Nephron progenitor cell (in vitro differentiated cells): Measurements from ENCODE around the gene HS3ST3B1.

ENCODE experiments used
- DNase-seq: peaks from one replicate; pipeline ENCODE4 v3.0.0; 2021
- H3K27ac Mint-ChIP-seq: 2 replicates; pipeline ENCODE4 v1.8.0; 2021; ENCODE audit warnings: mild to moderate bottlenecking, moderate library complexity, mixed read lengths
- H3K27me3 Mint-ChIP-seq: 2 replicates; pipeline ENCODE4 v1.8.0; 2021; ENCODE audit warnings: mild to moderate bottlenecking, low read depth, mixed read lengths; ENCODE audit not compliant: poor library complexity
- H3K36me3 Mint-ChIP-seq: 2 replicates; pipeline ENCODE4 v1.8.0; 2021; ENCODE audit warnings: low read depth, mixed read lengths
- H3K4me1 Mint-ChIP-seq: 2 replicates; pipeline ENCODE4 v1.8.0; 2021; ENCODE audit warnings: mixed read lengths
- H3K4me3 Mint-ChIP-seq: 2 replicates; pipeline ENCODE4 v1.8.0; 2021; ENCODE audit warnings: mild to moderate bottlenecking, moderate library complexity, mixed read lengths
- H3K9me3 Mint-ChIP-seq: 2 replicates; pipeline ENCODE4 v1.8.0; 2021; ENCODE audit warnings: mild to moderate bottlenecking, moderate library complexity, mixed read lengths
- TF ChIP-seq, protein P1 (sequence below): fragments of 200-600 bp; sonication (generic); IDR thresholded peaks from 2 replicates; pipeline ENCODE4 v1.5.0; 2021; ENCODE audit warnings: antibody characterized with exemption

The HS3ST3B1 gene

DNA sequence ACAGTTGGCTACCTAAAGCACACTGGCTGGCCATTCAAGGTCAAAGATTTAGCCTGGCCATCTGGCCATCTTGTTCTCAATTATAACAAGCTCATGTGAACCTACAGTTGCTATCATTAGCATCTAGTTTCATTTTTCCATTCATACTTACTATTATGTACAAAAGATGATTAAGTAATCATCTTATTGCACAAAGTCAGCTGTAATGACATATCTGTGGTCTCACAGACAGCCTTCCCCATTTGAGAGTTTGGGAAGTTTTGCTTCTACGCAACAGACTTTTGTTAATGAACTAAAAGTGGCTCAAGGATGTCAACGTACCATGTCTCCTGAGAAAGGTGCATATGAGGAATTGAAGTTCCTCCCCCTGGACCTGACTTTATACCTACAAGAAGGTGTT lies 51.3 kb downstream of the HS3ST3B1 start:
- peaks cover 27% of the 10 kb centered on the region for H3K36me3 Mint-ChIP-seq
- H3K27me3 Mint-ChIP-seq = no peaks in the 10 kb centered on the region
- no peak overlapping the region for H3K4me3 Mint-ChIP-seq
- H3K9me3 Mint-ChIP-seq = peaks cover 3% of the 10 kb centered on the region
- H3K4me1 Mint-ChIP-seq = peaks cover 15% of the 10 kb centered on the region
- H3K27ac Mint-ChIP-seq = no peak overlapping the region
- DNase-seq = no peak
- TF ChIP-seq, protein P1, sequence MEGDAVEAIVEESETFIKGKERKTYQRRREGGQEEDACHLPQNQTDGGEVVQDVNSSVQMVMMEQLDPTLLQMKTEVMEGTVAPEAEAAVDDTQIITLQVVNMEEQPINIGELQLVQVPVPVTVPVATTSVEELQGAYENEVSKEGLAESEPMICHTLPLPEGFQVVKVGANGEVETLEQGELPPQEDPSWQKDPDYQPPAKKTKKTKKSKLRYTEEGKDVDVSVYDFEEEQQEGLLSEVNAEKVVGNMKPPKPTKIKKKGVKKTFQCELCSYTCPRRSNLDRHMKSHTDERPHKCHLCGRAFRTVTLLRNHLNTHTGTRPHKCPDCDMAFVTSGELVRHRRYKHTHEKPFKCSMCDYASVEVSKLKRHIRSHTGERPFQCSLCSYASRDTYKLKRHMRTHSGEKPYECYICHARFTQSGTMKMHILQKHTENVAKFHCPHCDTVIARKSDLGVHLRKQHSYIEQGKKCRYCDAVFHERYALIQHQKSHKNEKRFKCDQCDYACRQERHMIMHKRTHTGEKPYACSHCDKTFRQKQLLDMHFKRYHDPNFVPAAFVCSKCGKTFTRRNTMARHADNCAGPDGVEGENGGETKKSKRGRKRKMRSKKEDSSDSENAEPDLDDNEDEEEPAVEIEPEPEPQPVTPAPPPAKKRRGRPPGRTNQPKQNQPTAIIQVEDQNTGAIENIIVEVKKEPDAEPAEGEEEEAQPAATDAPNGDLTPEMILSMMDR = no peak

DNA sequence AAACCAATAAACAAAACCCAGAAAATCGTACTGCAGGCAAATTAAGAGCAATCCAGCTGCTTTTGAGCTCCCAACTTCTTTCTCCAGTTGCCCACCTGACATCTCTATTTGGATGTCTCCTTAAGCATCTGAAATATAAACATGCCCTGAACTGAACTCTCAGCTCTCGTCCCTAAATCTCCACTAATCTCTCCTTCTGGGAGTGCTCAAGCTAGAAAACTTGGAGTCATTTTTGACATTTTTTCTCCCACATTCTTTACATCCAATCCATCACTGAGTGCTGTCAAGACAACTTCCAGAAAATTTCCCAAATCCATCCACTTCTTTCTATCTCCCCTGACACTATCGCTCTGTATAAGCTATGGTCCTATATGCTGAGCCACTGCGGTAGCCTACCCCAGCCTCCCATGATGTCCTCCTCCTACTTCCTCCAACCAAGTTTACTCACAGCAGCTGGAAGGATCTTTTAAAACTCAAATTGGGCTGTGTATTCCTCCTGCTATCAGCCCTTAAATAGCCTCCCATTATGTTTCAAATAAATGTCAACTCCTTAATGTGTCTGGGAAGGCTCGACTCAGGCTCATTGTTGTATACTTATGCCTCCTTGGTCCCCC lies 53.1 kb downstream of the HS3ST3B1 start:
- DNase-seq = no peak
- Mint-ChIP-seq H3K27ac (no peak overlapping the region), H3K4me3 (no peak overlapping the region), H3K36me3 (peaks cover 10% of the 10 kb centered on the region), H3K4me1 (no peaks in the 10 kb centered on the region), H3K27me3 (no peaks in the 10 kb centered on the region), H3K9me3 (peaks cover 3% of the 10 kb centered on the region)
- TF ChIP-seq, protein P1 = no peak

DNA sequence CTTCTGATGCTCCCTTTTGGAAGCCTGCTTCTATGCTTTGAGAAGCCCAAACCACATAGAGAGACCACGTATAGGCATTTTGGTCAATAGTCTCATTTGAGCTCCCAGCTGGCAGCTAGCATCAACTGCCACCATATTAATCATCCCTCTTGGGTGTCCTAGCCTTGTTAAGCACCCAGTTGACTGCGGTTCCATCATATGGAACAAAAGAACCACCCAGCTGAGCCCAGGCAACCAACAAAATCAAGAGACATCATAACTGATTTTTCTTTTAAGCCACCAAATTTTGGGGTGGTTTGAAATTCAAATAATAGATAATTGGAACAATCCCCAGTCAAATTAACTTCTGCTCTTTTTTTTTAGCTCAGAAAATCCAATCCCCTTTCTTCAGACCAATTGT lies 53.9 kb downstream of the HS3ST3B1 start:
- H3K9me3 Mint-ChIP-seq = peaks cover 3% of the 10 kb centered on the region
- TF ChIP-seq, protein P1 = no peak
- DNase-seq = no peak
- H3K4me3 Mint-ChIP-seq = no peak overlapping the region
- peaks cover 8% of the 10 kb centered on the region for H3K4me1 Mint-ChIP-seq
- no peaks in the 10 kb centered on the region for H3K27me3 Mint-ChIP-seq
- H3K36me3 Mint-ChIP-seq = peaks cover 6% of the 10 kb centered on the region
- no peak overlapping the region for H3K27ac Mint-ChIP-seq

DNA sequence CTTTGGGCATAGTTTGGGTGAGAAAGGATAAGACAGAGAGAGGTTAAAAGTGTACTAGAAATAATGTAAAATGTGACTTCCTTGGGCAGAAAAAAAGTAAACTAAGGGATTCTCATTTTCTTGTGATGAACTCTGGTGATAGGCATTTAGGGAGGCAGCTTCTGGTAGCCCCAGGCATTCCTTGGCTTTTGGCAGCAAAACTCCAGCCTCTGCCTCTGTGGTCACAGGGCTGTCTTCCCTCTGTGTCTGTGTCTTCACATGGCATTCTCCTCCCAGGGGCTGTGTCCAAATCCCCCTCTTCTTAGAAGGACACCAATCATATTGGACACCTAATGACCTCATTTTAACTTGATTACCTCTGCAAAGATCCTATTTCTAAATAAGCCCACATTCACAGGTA lies 54.7 kb downstream of the HS3ST3B1 start:
- Mint-ChIP-seq H3K9me3 (peaks cover 3% of the 10 kb centered on the region), H3K27me3 (no peaks in the 10 kb centered on the region), H3K36me3 (no peaks in the 10 kb centered on the region), H3K27ac (no peak overlapping the region), H3K4me3 (no peak overlapping the region), H3K4me1 (peaks cover 8% of the 10 kb centered on the region)
- TF ChIP-seq, protein P1 = no peak
- no peak for DNase-seq

DNA sequence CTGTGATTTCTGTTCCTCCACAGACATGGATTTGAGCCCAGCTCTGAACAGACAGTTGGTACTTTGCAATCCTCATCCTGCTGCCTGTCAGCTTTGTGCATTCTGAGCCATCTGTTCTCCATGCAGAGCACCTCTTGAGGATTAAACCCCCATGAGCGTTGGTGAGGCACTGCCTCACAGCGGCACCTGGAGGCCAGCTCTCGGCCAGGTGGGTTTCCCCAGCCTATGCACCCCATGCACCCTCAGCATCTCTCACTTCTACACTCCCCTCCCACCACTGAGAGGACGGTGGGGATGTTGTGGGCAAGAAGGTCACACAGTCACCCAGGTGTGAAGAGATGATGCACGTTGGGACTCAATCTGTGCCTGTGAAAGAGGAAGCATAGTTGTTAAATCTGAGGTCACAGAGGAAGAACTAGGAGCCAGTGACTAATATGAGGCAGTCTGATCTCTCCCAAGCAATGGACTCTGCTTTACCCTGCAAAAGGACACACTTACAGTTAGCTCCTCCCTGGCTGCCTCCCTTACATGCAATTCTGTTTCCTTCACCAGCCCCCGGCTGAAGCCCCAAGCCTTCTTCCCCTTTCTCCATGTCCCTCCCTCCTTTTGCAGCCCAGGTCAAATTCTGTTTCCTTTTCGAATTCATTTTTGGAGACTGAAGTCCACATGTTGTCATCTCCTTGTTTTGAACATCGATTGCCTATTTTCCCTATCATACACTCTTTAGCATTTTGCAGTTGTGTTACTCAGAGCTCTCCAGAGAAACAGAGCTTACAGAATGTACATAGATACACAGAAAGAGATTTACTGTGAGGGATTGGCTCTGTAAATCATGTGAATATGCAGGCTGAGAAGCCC lies 58.5 kb downstream of the HS3ST3B1 start:
- Mint-ChIP-seq H3K4me1 (peaks cover 18% of the 10 kb centered on the region), H3K27ac (no peak overlapping the region), H3K4me3 (no peak overlapping the region), H3K9me3 (no peaks in the 10 kb centered on the region), H3K27me3 (peaks cover 2% of the 10 kb centered on the region), H3K36me3 (no peaks in the 10 kb centered on the region)
- TF ChIP-seq, protein P1 = no peak
- no peak for DNase-seq

DNA sequence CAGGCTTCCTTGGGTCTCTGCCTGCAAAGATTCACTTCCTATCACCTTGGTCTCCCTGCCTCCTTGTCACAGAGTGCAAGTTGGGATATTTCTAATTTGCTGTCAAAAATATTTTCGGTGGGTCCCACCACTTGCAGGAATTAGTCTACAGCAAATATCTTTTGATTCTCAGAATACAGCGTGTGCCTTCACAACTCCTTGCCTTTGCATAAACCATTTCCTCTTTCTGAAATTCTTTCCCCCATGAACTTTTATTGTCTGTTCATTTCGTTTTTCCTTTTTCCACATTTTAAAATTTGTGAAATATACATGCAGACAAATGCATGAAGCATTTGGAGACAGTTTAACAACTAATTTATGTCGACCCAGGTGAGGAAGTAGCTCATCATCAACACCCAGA lies 60.0 kb downstream of the HS3ST3B1 start:
- H3K4me1 Mint-ChIP-seq = peaks cover 18% of the 10 kb centered on the region
- peaks cover 2% of the 10 kb centered on the region for H3K27me3 Mint-ChIP-seq
- DNase-seq = no peak
- no peaks in the 10 kb centered on the region for H3K36me3 Mint-ChIP-seq
- H3K9me3 Mint-ChIP-seq = no peaks in the 10 kb centered on the region
- no peak overlapping the region for H3K4me3 Mint-ChIP-seq
- H3K27ac Mint-ChIP-seq = no peak overlapping the region
- TF ChIP-seq, protein P1 = no peak
